ENCODE data around the gene ENDOD1.

Gene ENDOD1

DNA sequence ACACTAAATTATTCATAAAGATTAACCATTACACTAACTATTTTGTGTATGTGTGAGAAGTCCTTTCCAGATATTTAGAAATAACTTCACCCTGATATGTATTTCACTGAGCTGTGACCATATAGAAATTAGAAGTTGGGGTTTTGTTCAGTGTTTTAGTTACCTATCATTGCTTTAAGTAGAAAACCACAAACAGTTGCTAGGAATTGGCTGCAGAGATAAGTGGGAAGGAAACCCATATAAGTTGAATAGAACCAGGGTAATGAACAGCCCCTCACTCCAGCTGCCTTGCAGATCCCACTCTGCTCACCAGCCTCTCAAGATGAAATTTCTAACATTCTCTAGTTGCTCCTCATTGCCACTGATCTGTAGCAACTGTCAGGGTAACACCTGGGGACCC lies 12.7 kb upstream of the ENDOD1 start:
- H3K4me3 ChIP-seq (ENCODE audit: low read depth, low read length) = no peak overlapping the region
- TF ChIP-seq, protein P1, sequence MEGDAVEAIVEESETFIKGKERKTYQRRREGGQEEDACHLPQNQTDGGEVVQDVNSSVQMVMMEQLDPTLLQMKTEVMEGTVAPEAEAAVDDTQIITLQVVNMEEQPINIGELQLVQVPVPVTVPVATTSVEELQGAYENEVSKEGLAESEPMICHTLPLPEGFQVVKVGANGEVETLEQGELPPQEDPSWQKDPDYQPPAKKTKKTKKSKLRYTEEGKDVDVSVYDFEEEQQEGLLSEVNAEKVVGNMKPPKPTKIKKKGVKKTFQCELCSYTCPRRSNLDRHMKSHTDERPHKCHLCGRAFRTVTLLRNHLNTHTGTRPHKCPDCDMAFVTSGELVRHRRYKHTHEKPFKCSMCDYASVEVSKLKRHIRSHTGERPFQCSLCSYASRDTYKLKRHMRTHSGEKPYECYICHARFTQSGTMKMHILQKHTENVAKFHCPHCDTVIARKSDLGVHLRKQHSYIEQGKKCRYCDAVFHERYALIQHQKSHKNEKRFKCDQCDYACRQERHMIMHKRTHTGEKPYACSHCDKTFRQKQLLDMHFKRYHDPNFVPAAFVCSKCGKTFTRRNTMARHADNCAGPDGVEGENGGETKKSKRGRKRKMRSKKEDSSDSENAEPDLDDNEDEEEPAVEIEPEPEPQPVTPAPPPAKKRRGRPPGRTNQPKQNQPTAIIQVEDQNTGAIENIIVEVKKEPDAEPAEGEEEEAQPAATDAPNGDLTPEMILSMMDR (IDR thresholded peaks at IDR 0.05; ENCODE audit: low read depth, low read length) = no peak

DNA sequence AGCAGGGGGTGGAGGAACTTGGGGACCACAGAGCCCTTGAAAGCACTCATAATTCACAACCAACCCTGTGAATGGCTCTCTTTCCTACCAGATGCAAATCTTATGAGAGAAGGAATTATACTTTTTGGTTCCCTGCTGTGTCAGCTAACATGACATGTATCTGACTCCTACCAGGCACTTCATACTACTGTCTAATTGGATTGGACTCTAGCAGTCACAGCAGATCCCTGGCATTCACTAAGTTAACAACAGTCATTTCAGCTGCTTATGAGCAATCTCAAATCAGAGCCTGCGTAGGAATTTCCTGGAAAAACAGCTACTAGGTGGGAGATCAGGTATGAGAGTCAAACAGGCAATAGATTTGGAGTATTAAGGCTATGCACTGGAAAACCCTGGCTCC lies 11.1 kb upstream of the ENDOD1 start:
- no peak overlapping the region for H3K4me3 ChIP-seq (ENCODE audit: low read depth, low read length)
- TF ChIP-seq, protein P1 (IDR thresholded peaks at IDR 0.05; ENCODE audit: low read depth, low read length) = no peak

DNA sequence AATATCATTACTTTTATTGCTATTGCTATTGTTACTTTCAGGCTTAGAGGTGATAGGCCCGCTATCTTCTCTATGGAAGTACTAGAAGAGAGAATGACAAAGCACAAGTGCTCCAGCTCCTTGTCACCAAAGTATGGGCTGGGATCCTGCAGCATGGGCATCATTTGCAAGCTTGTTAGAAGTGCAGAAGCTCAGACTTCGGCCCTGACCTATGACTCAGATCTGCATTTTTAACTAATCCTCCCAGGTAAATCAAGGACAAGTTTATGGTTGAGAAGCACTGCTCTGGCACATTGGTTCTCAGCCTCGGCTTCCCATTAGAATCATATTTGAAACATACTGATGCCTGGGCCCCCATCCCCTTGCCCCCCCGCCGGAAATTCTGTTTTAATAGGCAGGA lies 8.6 kb upstream of the ENDOD1 start:
- no peak overlapping the region for H3K4me3 ChIP-seq (ENCODE audit: low read depth, low read length)
- TF ChIP-seq, protein P1 (IDR thresholded peaks at IDR 0.05; ENCODE audit: low read depth, low read length) = no peak

DNA sequence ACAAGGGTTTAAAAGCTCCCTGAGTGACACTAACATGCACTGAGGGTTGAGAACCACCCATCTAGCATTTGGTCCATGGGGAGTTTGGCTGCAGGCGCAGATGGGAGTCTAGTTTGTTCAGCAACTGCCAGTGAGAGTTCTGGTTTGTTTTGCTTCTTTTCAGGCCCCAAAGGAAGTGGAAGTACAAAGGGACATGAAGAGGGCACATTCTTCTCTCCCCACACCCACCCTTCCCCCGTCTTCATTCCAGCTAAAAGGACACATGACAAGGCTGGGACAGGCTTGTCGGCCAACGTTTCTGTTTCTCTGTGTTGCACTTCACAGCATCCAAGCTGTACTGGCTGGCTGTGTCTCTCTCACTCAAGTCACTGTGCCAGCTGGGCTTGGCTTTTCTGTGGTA lies 8.2 kb upstream of the ENDOD1 start:
- TF ChIP-seq, protein P1 (IDR thresholded peaks at IDR 0.05; ENCODE audit: low read depth, low read length) = no peak
- H3K4me3 ChIP-seq (ENCODE audit: low read depth, low read length) = no peak overlapping the region

DNA sequence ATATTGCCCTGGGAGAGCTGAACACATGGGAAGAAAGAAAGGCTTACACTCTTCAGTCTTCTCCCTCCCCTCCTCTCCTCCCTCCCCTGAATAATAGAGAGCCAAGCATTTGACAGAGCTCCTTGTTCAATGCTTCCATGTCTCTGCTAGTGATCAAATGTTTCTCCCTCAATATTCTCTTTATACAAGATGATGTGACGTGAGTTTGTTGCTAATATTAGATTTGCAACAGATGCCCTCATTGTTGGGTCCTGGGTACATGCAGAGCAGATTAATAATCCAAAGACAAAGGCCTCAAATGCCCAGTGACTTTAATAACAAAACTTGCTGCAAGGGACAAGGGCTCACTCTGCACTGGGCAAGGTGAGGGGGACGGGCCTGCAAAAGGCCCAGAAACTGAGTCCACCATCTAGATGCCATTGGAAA lies 7.1 kb upstream of the ENDOD1 start:
- no peak overlapping the region for H3K4me3 ChIP-seq (ENCODE audit: low read depth, low read length)
- TF ChIP-seq, protein P1 (IDR thresholded peaks at IDR 0.05; ENCODE audit: low read depth, low read length) = no peak

DNA sequence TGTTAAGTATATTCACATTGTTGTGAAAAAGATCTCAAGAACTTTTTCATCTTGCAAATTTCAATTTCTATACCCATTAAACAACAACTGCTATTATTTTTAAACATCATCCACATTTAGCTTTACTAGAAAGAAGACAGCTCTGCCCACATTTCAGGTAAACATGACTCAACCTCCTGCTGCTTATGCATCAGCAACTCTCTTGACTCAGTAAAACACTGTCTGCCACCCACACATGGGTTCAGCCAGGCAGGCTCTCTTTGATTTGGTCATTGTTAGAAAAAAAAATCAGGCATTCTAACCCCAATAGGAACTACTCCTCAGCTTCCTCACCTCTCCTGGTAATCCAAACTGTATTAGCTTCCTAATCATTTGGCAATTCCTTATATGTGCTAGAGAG lies 5.1 kb upstream of the ENDOD1 start:
- TF ChIP-seq, protein P1 (IDR thresholded peaks at IDR 0.05; ENCODE audit: low read depth, low read length) = no peak
- no peak overlapping the region for H3K4me3 ChIP-seq (ENCODE audit: low read depth, low read length)

DNA sequence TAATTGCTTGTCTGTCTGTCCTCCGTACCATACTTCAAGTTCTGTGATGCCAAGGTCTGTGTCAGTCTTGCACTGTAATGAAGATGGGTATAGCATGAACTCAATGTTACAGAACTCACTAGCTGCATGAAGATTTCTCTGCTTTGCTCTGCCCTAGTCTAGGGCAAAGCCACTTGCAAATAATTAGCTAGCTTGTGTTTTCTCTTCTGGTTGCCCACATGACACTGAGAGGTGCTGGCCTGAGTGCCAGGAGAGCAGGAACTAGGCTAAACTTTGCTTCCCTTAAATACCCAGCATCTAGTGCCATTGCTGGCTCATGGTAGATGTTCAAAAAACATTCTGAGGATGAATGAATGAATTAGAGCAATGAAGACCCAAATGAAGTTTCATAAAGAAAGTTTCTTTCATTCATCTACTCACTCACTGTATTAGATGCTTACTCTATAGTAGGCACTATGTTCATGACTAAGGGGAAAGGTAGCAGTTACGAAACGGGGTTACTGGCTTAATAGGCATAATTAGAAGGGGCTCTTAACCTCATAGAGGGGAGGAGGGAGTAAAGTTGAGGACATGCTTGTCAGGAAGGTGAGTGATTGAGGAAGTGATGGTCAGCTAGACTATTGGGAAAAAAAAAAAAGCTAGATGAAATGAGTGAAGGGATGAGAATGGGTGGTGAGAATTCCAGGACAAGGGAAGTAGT lies 4.4 kb upstream of the ENDOD1 start:
- TF ChIP-seq, protein P1 (IDR thresholded peaks at IDR 0.05; ENCODE audit: low read depth, low read length) = no peak
- H3K4me3 ChIP-seq (ENCODE audit: low read depth, low read length) = no peak overlapping the region
